HCT116 (cell line): ENCODE results near the gene HAGH.

ENCODE experiments used
- CTCF ChIP-seq, 3 experiments: fragments of 200-600 bp in 1 of 3; sonication (generic) in 1 of 3; IDR thresholded peaks in 2 of 3; conservative IDR thresholded peaks in 1 of 3; 2 replicates each; pipeline ENCODE4 v1.5.1; 2012 to 2017; ENCODE audit warnings: low read depth in 2 of 3, low read length in 2 of 3, antibody characterized with exemption in 1 of 3, borderline replicate concordance in 1 of 3, control low read depth in 1 of 3, mild to moderate bottlenecking in 1 of 3, mixed read lengths in 1 of 3, mixed run types in 1 of 3, moderate library complexity in 1 of 3; ENCODE audit not compliant: insufficient read depth in 1 of 3
- ZNF274 ChIP-seq: fragments of 200-500 bp; sonication (Bioruptor generic); IDR thresholded peaks from 2 replicates; pipeline ENCODE4 v1.6.1; 2014; ENCODE audit warnings: mild to moderate bottlenecking, low read depth, low read length, inconsistent platforms

GRCh38 chr16:1777375-1778199 lies 49.0 kb downstream of the HAGH start:
- TF ChIP-seq ZNF274: no peak
- no peak for TF ChIP-seq CTCF (IDR thresholded peaks at IDR 0.05 in 2 of 3, conservative IDR thresholded peaks at IDR 0.05 in 1 of 3; ENCODE audit: borderline replicate concordance in 1 of 3, insufficient read depth in 1 of 3, low read depth in 2 of 3, low read length in 2 of 3)
